HepG2 (cell line): ENCODE measurements around the gene PPOX. TPM values are rescaled to one million over a fixed set of nuclear protein-coding genes. Genes with fewer than 3 reads are reported as not detected.

Experiments
- ATF7-NPFF ChIP-seq: sonication (generic); formaldehyde crosslinking; IDR thresholded peaks from 2 replicates; pipeline ENCODE4 v1.8.1; 2023; ENCODE audit warnings: mild to moderate bottlenecking, low read depth, missing genetic modification reagents, moderate library complexity
- CHD4 ChIP-seq: fragments of 200-600 bp; sonication (generic); IDR thresholded peaks from 2 replicates; pipeline ENCODE4 v1.7.0; 2017; ENCODE audit warnings: mild to moderate bottlenecking, low read length, borderline replicate concordance
- DMAP1 ChIP-seq: IDR thresholded peaks from 2 replicates; pipeline ENCODE4 v1.6.1; 2016
- FOSL1 ChIP-seq: sonication (generic); formaldehyde crosslinking; IDR thresholded peaks from 2 replicates; pipeline ENCODE4 v1.9.0; 2021; ENCODE audit warnings: missing genetic modification reagents, borderline replicate concordance
- GABPB1 ChIP-seq: IDR thresholded peaks from 2 replicates; pipeline ENCODE4 v1.6.1; 2016; ENCODE audit warnings: mild to moderate bottlenecking, missing genetic modification reagents, moderate library complexity, missing compliant biosample characterization
- JUND ChIP-seq: sonication (generic); formaldehyde crosslinking; IDR thresholded peaks from 2 replicates; pipeline ENCODE4 v1.8.0; 2022; ENCODE audit warnings: mild to moderate bottlenecking, missing genetic modification reagents
- MYC ChIP-seq: sonication (generic); formaldehyde crosslinking; IDR thresholded peaks from 2 replicates; pipeline ENCODE4 v1.9.0; 2021; ENCODE audit warnings: missing genetic modification reagents, borderline replicate concordance
- NCOA1 ChIP-seq: sonication (generic); formaldehyde crosslinking; IDR thresholded peaks from 2 replicates; pipeline ENCODE4 v1.9.0; 2021; ENCODE audit warnings: missing genetic modification reagents
- NR1H2 ChIP-seq: sonication (generic); formaldehyde crosslinking; IDR thresholded peaks from 2 replicates; pipeline ENCODE4 v1.8.1; 2022; ENCODE audit warnings: low read depth, missing genetic modification reagents, borderline replicate concordance
- PCBP2 ChIP-seq: fragments of 200-400 bp; formaldehyde crosslinking; optimal IDR thresholded peaks from 2 replicates; pipeline ENCODE3; 2018; ENCODE audit warnings: low read length, low read depth; ENCODE audit not compliant: poor library complexity, severe bottlenecking
- TARDBP ChIP-seq: sonication (generic); formaldehyde crosslinking; IDR thresholded peaks from 2 replicates; pipeline ENCODE4 v1.8.0; 2022; ENCODE audit warnings: mild to moderate bottlenecking, missing genetic modification reagents
- TEF ChIP-seq: sonication (generic); formaldehyde crosslinking; IDR thresholded peaks from 2 replicates; pipeline ENCODE4 v1.5.0; 2020; ENCODE audit warnings: missing genetic modification reagents
- TFAP4 ChIP-seq: sonication (generic); IDR thresholded peaks from 2 replicates; pipeline ENCODE4 v1.6.1; 2016; ENCODE audit warnings: low read depth, borderline replicate concordance
- WIZ ChIP-seq: sonication (generic); formaldehyde crosslinking; IDR thresholded peaks from 2 replicates; pipeline ENCODE4 v1.5.1; 2020; ENCODE audit warnings: mild to moderate bottlenecking, missing genetic modification reagents
- ZNF260 ChIP-seq: sonication (generic); formaldehyde crosslinking; IDR thresholded peaks from 2 replicates; pipeline ENCODE4 v1.4.0; 2020; ENCODE audit warnings: missing genetic modification reagents, low read depth, mild to moderate bottlenecking, borderline replicate concordance
- ZNF282 ChIP-seq: fragments of 450-650 bp; IDR thresholded peaks from 2 replicates; pipeline ENCODE4 v1.6.1; 2018; ENCODE audit not compliant: partially characterized antibody
- ZNF337 ChIP-seq: sonication (generic); formaldehyde crosslinking; IDR thresholded peaks from 2 replicates; pipeline ENCODE4 v1.5.1; 2020; ENCODE audit warnings: missing genetic modification reagents, low read depth, mild to moderate bottlenecking, borderline replicate concordance
- ZNF468 ChIP-seq: sonication (generic); formaldehyde crosslinking; IDR thresholded peaks from 2 replicates; pipeline ENCODE4 v1.8.0; 2022; ENCODE audit warnings: mild to moderate bottlenecking, moderate library complexity, missing genetic modification reagents
- ZNF496 ChIP-seq: sonication (generic); formaldehyde crosslinking; IDR thresholded peaks from 2 replicates; pipeline ENCODE4 v1.8.1; 2023; ENCODE audit warnings: mild to moderate bottlenecking, moderate library complexity, missing genetic modification reagents; ENCODE audit not compliant: insufficient replicate concordance
- ZNF674 ChIP-seq: sonication (generic); formaldehyde crosslinking; IDR thresholded peaks from 2 replicates; pipeline ENCODE4 v1.5.0; 2020; ENCODE audit warnings: low read depth, mild to moderate bottlenecking, missing genetic modification reagents
- ZNF720 ChIP-seq: sonication (generic); formaldehyde crosslinking; IDR thresholded peaks from 2 replicates; pipeline ENCODE4 v1.4.0; 2020; ENCODE audit warnings: missing genetic modification reagents
- ZSCAN25 ChIP-seq: sonication (generic); formaldehyde crosslinking; IDR thresholded peaks from 2 replicates; pipeline ENCODE4 v1.8.0; 2022; ENCODE audit warnings: mild to moderate bottlenecking, missing genetic modification reagents
- polyA plus RNA-seq, 8 experiments: library from polyadenylated mRNA; depleted of rRNA in 3 of 8; stranded (reverse) in 7 of 8; unstranded in 1 of 8; fragments of >200 nt; fragmentation: Illumina TruSeq in 4 of 8; extraction: Trizol in 4 of 8; gene quantifications; 2 replicates each; pipeline versions ENCODE4 v1.2.1 to v1.2.3, GENCODE V29; 2011 to 2016; ENCODE audit warnings: low read depth in 4 of 8, missing spikeins in 1 of 8, mixed read lengths in 1 of 8; ENCODE audit not compliant: insufficient read depth in 1 of 8
- total RNA-seq, 5 experiments: library from RNA; depleted of rRNA; stranded (reverse); fragments of >200 nt; fragmentation: Illumina TruSeq; extraction: Trizol; gene quantifications; 2 replicates each; pipeline ENCODE4 v1.2.3, GENCODE V29; 2016; ENCODE audit warnings: low read depth in 1 of 5
- TF ChIP-seq, protein P1 (sequence below): IDR thresholded peaks from 2 replicates; pipeline ENCODE4 v1.6.1; 2016; ENCODE audit warnings: missing compliant biosample characterization, missing genetic modification reagents, borderline replicate concordance
- TF ChIP-seq, protein P2 (sequence below): sonication (generic); formaldehyde crosslinking; IDR thresholded peaks from 2 replicates; pipeline ENCODE4 v1.4.0; 2020; ENCODE audit warnings: missing genetic modification reagents, low read depth, mild to moderate bottlenecking, borderline replicate concordance
- TF ChIP-seq, protein P3 (sequence below): sonication (generic); formaldehyde crosslinking; IDR thresholded peaks from 2 replicates; pipeline ENCODE4 v1.8.0; 2022; ENCODE audit warnings: missing genetic modification reagents, low read depth, mild to moderate bottlenecking, borderline replicate concordance

The PPOX gene
- total and polyA plus RNA-seq, 2 of the 13 experiments (the other 11 are each of a cell fraction or from before 2014, with no cell fraction given), result 15.5 to 27.7 TPM

DNA sequence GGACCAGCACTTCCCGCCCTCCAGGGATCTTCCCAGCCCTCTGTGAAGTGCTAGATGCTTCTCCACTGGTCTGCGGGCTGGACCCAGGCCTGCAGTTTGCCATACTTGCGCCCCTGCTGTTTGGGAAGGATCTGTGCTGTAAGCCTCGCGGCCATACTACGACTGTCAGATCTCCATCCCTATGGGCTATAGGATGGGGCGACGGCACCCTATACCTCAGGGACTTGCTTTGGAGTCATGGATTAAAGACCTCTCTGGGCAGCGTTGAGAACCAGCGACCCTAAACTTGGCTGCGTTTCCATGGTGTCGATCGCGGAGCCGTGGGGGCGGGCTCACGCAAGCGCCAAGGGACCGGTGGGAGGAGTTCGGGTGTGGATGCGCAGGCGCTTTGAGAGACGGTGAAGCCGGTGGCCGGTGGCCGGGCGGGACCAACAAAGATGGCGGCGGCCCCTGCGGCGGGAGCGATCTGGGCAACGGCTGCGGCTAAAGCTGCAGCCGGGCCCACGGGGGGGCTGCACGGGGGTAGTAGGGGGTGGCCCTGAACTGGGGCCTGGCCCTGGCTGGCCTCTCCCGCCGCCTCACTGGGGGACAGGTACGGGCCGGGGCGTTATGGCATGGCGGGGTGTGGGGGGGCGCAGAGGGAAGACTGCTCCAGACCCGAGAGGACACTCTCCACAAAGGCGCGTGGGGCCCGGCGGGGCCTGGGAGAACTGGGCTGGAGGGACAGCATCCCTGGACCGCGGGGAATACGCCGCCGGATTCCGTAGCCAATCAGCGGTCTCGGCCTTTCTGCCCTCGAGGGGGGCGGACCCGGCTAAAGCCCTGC is 6.9 kb upstream of the PPOX start, which contains the start of gene USP21 (continued):
- TF ChIP-seq, protein P1, sequence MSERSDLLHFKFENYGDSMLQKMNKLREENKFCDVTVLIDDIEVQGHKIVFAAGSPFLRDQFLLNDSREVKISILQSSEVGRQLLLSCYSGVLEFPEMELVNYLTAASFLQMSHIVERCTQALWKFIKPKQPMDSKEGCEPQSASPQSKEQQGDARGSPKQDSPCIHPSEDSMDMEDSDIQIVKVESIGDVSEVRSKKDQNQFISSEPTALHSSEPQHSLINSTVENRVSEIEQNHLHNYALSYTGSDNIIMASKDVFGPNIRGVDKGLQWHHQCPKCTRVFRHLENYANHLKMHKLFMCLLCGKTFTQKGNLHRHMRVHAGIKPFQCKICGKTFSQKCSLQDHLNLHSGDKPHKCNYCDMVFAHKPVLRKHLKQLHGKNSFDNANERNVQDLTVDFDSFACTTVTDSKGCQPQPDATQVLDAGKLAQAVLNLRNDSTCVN (CRISPR knock-in tag), result peak; percentile 23; the same call in 1 of the 2 replicates
- TF ChIP-seq TFAP4, result no peak
- TF ChIP-seq, protein P2, sequence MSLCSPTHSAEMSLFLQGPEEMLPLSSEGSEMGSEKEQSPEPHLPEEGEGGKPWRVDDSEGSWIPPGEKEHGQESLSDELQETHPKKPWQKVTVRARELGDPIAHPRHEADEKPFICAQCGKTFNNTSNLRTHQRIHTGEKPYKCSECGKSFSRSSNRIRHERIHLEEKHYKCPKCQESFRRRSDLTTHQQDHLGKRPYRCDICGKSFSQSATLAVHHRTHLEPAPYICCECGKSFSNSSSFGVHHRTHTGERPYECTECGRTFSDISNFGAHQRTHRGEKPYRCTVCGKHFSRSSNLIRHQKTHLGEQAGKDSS (CRISPR knock-in tag), result no peak
- no peak for TF ChIP-seq ATF7-NPFF (CRISPR knock-in tag)
- peak; percentile 86 for TF ChIP-seq GABPB1 (CRISPR knock-in tag)
- no peak for TF ChIP-seq DMAP1 (CRISPR knock-in tag)
- TF ChIP-seq CHD4, result no peak
- TF ChIP-seq, protein P3, sequence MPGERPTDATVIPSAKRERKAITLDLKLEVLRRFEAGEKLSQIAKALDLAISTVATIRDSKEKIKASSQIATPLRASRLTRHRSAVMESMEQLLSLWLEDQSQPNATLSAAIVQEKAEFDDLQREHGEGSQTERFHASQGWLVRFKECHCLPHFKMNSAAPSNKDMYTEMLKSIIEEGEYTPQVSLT, result no peak
- no peak for TF ChIP-seq ZNF496 (CRISPR knock-in tag)
- TF ChIP-seq WIZ (CRISPR knock-in tag), result no peak
- no peak for TF ChIP-seq ZNF674 (CRISPR knock-in tag)
- no peak for TF ChIP-seq ZNF260 (CRISPR knock-in tag)
- TF ChIP-seq TARDBP (CRISPR knock-in tag), result no peak
- no peak for TF ChIP-seq FOSL1 (CRISPR knock-in tag)
- no peak for TF ChIP-seq ZNF468 (CRISPR knock-in tag)
- TF ChIP-seq PCBP2, result no peak
- TF ChIP-seq TEF (CRISPR knock-in tag), result no peak
- TF ChIP-seq JUND, result 0 out of 2 replicates have a peak, but pooled peaks have one; percentile 13
- TF ChIP-seq NR1H2 (CRISPR knock-in tag), result no peak
- TF ChIP-seq ZNF337 (CRISPR knock-in tag), result 0 out of 2 replicates have a peak, but pooled peaks have one; percentile 38
- 0 out of 2 replicates have a peak, but pooled peaks have one; percentile 26 for TF ChIP-seq MYC
- TF ChIP-seq ZNF282, result no peak
- TF ChIP-seq ZSCAN25 (CRISPR knock-in tag), result peak; percentile 37; the same call in 1 of the 2 replicates
- TF ChIP-seq ZNF720 (CRISPR knock-in tag), result no peak
- TF ChIP-seq NCOA1 (CRISPR knock-in tag), result no peak
